Central memory CD4-positive, alpha-beta T cell (primary cell): ENCODE data around the gene LRRC4C.

ENCODE experiments used
- DNase-seq: peaks from one replicate; pipeline ENCODE4 v3.0.0; 2022

Gene LRRC4C

DNA sequence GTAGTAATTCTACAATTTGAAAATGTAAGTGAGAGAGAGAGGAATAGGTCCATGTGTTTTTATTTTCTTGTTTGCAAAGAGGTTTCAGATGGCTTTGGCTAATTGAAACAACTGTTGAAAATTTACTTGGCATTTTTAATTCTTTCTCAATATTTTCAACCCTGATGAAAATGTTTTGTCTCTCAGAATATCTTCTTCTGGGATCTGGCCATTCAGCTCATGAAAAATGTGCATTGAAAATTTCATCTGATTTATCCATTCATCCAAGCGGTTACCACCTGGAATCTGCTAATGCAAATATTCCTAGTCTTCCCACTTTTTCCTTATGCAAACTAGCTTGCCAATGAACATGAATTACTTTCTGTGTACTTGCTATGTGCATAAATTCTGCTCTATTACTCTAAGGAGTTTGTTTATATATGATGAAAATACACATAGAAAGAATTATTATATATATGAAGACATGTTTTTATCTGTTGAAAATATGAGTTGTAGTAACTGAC lies 621.2 kb downstream of the LRRC4C start:
- no peak for DNase-seq

DNA sequence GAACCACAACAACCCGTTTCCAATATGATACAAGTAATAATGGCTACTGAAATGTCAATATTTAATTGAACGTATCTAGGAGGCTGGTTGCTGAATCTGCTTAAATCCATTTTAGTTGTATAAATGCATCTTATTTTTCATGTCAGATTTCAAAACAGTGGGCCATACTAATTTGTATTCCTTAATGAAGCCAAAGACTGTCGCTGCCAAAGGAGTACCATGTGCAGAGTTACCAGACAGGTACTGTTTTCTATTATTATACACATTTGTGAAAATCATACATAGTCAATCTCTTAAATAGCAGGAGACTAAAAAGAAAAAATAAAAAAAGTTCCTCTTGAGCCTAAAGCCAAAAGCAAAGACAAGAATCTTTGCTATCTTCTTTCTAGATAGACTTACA lies 632.3 kb downstream of the LRRC4C start:
- no peak for DNase-seq

DNA sequence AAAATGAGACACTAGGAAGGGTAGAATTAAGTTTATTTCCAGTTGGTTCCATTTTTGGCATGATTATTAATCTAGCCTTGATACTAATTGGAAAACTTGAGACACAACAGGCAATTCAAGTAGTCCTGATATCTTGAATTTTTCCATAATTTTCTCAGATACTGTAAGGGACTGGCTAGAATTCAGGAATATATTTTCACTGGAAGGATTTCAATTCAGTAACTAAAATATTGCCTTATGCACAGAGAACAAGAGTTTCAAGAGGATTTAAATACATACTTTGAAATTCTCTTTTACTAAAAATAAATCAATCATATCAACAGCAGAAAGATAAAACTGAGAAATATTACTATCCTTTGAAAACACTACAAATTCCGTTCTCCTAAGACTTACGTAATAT lies 632.9 kb downstream of the LRRC4C start:
- no peak for DNase-seq

DNA sequence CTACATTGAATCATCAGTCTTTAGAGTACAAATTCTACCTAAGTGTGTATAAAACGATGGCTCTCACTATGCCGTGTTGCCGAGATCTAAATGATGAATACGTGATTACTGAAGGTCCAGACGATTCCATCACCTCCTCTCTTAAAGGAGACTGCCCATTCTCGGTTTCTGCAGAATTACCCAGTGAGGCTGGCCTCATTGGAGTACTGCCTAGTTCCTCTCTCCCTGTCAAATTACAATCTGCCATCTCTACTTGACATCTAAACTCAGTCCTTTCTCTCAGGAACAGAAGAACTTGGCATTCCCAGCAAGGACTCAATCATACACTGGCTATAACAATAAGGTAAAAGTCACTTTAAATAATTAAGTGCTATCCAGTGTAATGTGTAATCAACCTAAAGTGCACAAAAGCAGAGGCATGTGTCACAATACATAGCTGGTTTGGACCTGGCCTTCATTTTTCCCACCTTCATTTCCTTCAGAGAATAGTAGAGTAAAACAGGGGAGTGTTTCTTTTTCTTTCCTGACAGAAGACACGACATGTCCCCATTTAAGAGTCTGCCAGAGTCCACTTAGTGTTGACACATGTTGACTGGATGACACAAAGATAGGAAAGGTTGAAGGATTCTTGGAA lies 634.1 kb downstream of the LRRC4C start:
- no peak for DNase-seq

DNA sequence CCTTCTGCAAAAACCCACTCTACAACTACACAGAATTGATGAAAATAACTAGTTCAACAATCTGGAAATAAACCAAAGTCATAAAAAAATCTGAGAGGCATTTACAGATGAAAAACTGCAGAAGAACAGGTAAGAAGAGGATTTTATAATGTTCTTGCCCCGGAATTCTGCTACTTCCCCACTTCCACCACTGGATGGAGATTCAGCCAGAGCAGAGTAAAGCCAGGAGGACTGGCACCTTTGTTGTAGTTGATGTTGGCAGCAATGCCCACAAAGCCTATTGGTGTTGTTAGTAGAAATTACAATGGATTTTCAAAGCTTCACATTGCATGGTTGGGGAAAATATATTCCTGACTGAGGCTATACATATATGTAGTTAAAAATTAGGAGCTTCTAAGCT lies 640.2 kb downstream of the LRRC4C start:
- DNase-seq = no peak

DNA sequence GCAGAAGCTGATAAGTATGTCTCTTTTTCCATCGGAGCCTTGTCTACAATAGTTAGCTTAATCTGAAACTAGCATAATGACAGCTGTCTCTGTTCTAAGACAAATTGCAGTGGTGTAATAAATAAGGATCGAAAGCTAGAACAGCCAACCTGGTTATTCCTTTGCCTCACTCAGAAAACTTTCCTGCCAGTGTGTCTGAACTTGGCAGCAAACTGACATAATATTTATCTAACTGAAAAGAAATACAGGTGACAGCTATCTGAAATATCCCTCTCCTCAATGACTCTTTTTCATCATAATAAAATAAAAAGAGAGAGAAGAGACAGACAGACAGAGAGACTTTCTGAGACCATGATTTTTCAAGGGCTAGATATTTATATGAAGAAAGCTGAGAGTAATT lies 642.5 kb downstream of the LRRC4C start:
- DNase-seq = no peak

DNA sequence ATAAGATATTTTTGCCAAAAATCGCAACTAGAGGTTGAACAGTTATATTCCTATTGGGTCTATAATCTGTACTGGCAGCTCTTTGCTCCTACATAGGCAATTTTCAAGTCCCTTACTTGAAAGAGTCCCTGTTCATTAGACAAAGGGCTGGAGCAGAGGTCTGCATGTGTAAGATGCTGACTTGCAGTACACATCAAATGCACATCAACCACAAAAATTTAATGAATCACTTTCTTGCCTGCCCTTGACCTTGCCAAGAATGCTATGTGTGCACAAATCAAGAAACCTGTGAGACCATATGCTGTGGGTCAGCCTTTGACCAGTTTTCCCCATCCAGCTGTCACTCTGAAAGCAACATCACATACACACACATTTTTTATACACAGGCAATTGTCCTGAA lies 661.5 kb downstream of the LRRC4C start:
- DNase-seq = no peak

DNA sequence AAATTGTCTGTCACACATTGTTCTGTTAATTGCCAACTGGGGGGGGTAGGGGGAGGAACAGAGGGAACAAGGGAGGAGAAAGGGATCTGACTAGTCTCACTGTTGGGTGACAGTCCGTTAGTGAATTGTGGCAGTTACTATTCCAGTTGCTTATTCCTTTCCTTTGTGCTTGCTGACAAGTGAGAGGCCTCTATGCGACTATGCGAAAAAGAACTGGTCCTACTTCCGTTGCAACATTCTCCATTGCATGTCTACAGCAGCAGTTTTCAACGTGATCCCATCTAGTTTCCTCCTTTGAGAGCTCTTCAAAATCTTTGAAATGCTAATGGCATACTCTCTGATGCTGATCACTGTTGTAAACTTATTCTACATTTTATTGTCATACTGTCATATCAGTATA lies 672.2 kb downstream of the LRRC4C start:
- no peak for DNase-seq

DNA sequence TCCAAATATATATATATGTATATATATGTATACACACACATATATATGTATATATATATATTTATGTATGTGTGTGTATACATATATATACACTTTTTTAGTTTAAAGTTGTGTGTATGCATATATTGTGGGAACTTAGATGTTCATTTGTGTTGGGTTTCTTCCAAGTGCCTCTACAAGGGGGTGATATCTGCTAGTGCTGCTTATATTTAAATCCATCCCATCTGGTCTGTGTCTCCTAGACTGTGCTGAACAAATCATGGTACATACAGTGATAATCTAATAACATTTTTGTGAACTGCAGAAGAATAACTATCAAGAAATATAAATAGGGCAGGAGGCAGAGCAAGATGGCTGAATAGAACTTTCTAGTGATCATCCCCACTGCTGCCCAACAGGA lies 696.4 kb downstream of the LRRC4C start:
- no peak for DNase-seq

DNA sequence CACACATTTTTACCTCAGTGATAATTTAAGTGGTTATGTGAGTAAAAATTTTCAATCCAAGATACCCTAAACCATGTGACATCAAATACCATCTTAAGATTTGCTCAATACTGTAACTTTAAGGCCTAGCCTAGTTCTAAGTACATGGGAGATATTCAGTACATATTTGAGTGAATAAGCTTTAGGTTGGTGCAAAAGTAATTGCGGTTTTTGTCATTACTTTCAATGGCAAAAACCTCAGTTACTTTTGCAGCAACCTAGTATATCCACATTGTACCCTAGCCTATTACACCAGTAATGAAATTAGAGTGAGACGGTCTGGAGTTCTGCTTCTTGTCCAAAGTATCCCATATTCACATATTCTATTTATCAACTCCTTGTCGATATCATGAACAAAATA lies 700.1 kb downstream of the LRRC4C start:
- DNase-seq = no peak

DNA sequence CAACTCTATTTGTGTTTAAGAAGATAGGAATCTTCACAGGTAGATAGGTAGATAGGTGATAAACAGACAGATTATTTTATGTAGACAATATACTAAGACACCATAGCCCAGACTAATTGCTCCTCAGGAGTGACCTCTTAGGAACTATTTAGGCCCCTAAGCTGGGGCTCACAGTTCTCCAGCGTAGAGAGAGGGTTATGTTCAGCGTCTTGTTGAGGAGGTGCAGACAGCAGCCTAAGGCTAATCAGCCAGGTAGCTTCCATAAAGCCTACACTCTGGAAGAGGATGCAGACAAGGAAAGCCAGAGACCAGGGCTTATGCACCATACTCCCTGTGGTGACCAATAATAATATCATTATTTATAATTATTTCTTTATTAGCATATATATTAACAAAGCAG lies 705.2 kb downstream of the LRRC4C start:
- DNase-seq = no peak

DNA sequence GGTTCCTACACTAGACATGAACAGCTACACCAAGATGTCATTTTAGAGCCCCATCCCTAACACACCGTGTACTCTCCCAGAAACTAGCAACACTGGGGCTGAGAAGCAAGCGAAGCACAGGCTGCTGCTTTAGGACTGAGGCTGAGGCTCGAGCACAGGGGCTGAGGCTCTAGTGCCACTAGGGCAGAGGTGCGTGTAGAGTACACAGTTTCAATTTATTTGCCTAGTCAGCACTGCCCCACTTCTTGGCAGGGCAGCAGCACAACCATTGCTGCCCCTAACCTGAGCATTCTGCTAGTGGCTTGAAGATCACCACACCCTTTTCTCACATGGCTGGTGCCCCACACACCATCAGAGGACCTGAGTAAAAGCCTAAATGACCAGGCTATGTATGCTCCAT lies 713.2 kb downstream of the LRRC4C start:
- no peak for DNase-seq

DNA sequence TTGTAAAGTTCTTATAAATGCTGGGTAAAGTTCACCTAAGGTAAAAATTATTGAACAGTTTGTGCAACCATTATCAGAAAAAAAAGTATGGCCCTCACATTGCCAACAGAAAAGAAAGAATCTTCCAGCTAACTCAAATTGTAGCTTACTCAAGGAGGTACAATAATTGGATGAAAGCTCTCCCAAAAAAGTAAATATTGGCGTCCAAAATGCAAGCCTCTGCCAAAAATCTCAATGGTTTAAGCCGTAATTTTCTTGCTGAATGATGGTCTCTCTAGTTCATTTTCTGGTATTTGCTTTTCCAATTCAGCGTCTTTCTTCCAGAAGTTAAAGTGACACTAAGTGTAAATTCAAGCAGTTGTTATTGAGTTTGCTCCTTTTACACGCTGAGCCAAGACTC lies 727.3 kb downstream of the LRRC4C start:
- no peak for DNase-seq

DNA sequence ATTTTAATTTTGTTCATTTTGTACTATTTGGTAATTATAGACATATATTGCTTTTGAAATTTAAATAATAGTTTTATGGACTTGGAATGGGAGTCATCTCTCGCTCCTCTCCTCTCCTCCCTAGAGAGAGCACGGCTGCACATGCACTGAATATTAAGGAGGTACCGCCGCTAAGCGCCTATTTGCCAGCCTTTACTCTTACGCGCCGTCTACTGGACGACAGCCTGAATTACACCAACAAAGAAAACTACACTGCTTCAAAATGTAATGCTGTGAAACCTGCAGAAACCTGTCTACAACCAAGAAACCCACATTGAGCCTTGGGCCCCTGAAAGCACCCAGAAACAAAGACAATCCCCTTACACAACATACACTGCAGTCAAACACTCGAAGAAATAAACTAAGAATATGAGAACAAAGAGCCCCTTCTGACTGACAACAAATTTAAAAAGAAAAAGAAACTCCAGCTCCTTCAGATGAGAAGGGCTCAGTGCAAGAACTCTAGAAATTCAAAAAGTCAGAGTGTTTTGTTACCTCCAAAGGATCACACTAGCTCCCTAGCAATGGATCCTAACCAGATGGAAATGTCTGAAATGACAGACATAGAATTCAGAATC lies 737.2 kb downstream of the LRRC4C start:
- no peak for DNase-seq

DNA sequence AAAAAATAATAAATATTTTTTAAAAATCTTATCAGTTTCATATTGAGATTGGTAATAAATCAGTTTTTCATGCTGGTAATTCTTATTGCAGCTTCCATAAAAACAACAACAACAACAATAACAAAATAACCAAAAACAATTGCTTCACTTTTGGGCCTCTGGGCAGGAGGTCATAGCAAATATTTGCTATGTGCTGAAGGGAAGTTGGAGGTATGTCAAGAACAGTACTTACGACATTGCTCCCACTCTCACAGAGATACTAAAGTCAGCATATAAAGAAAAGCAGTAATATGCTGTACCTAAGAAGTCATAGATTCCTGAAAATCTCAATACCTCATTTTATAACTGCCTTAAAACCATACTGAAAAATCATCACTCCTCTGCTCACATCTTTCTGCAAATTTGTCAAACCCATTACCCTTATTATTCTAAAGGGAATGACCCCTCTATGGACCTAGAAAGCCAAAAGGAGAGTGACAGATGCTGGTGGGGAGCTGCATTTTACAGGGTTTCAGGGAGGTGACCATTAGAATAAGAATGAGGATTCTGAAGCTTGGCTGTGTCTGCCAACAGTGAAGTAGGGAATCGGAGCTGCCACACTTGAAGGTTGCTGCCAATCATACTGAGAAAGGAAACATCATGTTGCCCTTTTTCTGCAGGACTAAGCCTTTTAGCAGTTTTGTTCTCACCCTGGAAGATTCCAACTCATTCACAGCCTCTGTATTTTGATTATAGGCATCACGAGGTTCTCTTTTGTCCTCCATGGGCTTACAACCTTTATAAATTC lies 742.9 kb downstream of the LRRC4C start:
- DNase-seq = no peak

DNA sequence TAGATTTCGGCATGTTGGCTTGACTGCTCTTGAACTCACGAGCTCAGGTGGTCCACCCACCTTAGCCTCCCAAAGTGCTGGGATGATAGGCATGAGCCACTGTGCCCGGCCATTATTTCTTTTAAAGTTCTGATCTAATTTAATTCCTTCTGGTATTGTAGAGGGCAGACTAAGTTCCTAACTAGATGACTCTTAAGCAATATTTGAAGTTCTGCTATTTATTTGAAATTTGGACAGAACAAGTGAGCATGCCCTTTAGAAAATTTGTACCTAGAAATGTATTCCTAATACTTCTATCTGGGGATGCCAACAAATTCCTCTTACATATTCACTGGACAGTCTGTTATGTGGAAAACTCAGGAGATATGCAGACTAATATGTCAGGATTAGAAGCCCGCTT lies 746.4 kb downstream of the LRRC4C start:
- no peak for DNase-seq

DNA sequence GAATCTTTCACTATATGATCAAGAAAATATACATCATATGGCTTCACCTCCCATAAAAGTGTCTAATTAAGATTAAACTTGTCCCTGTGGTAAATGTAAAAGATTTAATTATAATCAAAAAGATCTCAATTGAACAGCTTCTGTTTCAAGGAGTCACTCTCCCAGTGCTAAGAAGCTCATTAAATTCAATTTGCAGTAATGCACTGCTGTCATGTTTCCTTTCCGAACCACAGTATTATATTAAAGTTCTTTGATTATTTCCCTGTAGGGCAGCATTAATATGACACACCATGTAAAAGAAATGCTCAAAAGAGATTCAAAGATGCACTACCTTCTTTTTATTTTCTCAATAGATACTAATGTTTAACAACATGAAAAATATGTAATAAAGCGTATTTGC lies 758.4 kb downstream of the LRRC4C start:
- DNase-seq = no peak

DNA sequence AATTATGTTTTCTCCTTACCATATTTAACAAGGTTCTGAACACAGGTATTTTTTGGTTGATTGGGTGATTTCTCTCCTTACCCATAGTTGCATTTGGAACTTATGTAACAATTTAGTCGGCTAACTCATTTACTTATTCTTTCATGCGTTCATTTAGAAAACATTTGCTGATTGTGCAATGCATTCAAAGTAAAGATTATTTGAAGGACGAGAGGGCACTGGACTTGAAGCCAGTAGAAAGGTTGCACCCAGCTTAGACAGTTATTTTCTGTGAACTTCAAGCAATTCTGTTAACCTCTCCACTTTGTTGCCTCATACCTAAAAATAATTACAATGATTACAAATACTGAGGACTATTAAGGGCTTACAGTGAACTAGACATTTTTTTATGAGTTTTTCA lies 769.6 kb downstream of the LRRC4C start:
- DNase-seq = no peak

DNA sequence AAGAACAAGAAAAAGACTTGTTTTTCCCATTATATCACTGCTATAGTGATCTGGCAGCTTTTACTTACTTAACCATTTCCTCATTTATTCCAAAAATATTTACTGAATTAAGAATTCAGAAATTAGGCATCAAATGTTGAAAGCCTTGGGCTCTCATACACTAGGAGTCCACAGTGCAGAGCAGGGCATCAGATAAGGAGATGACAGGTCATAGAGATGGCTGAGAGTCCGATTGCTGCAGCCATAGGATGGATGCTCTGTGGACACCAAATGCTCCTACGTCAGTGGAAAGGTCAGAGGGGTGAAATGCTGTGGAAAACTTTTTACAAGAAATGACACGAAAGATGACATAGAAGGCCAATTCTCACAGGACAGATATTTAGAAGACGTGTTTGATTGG lies 771.1 kb downstream of the LRRC4C start:
- DNase-seq = no peak

DNA sequence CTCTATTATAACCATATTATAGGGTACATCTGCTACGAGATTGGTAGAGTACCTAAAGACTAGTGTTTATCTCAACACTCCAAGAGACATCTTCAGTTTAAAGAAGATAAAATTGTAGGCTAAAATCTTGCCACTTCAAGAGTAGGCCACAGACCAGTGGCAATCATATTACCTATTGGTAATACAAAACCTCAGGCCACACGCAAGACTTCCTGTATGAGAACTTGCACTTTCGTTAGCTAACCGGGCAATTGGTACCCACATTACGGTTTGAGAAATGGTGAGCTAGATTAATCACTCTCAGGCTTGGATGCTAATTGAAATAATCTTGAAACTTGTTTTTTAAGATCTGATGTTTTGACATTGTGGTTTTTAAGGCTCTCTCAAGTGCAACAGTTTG lies 772.7 kb downstream of the LRRC4C start:
- no peak for DNase-seq

DNA sequence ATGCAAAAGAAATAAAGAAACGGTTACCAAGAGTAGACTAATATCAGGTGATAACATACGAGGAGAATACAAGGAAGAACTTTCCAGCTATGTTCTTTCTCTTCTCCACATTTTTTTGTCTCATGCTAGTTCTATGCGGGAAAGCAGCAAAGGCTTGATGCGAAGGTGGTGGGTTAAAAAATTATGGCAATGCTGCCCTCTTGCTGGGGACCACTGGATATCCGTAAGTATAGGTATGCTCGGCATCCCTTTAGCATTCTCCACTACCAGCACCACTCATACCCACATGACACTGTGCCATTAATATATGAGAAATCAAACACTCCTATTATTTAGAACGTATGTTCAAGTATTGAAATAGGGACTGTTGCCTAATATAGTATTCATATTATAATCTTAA lies 776.4 kb downstream of the LRRC4C start:
- DNase-seq = no peak

DNA sequence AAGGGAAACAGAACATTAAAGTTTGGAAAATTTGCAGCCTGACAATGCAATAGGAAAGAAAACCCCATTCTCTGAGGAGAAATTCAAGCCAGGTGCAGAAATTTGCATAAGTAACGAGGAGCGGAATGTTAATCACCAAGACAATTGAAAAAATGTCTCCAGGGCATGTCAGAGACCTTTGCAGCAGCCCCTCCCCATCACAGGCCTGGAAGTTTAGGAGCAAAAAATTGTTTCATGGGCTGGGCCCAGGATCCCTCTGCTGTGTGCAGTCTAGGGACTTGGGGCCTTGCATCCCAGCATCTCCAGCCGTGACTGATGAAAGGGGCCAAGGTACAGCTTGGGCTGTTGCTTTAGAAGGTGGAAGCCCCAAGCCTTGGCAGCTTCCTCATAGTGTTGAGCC lies 780.2 kb downstream of the LRRC4C start:
- DNase-seq = no peak

DNA sequence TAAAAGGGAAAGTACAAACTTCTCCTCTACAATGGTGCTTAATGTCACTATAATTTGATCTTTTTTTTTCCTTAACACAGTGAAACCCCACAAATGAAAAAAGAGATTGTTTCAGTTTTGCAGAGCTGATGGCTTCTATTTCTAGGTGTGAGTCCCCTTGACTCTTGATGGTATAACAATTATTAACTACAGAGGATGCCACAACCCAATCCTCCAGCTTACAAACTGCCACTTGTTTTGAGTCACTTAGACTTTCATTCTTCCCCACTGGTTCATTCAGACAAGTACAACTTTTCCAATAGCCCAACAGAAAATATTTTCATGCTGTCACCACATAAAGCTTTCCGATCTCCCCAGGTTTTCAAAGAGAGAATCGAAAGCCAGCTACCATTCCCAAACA lies 812.2 kb downstream of the LRRC4C start:
- DNase-seq = no peak

DNA sequence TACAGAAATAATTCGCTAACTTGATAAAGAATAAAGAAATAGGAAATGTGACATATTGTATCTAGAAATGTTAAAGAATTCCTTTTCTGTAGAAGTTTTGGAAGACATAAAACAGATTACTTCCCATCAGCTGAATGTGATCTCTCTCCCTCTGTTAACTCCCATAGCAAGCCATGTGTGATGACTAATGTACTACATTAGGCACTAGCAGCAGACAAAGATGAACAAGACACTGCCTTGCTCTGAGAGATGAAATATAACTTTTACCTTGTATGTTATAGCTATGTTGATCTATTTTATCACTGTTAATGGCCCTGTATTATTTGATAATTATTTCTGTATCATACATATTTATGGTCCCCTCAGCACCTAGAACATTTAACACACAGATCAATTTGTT lies 817.2 kb downstream of the LRRC4C start:
- DNase-seq = no peak
